Natural killer cell (primary cell): ENCODE measurements around the gene KRTAP20-2. TPM values are rescaled to one million over a fixed set of nuclear protein-coding genes. Genes with fewer than 3 reads are reported as not detected.

Experiments used
- ATAC-seq, 3 donors: fragments of 150-1000 bp in 2 of 3; fragments of 200-7000 bp in 1 of 3; cut with Tn5 transposase; 1 replicate in 1 of 3; 2 replicates in 2 of 3; pipeline ENCODE4 v1.10.0; 2021; ENCODE audit warnings: mild to moderate bottlenecking in 2 of 3, moderate library complexity in 2 of 3
- DNase-seq, 2 donors: peaks; one replicate each; pipeline versions ENCODE4 v3.0.0 to v3.0.0-alpha.2; 2013 to 2021; ENCODE audit warnings: mixed read lengths in 1 of 2
- H3K27ac ChIP-seq: one replicate; pipeline ENCODE4 v1.5.1; 2013; ENCODE audit warnings: mild to moderate bottlenecking, low read length
- H3K27me3 ChIP-seq: one replicate; pipeline ENCODE4 v1.6.1; 2013; ENCODE audit warnings: low read length; ENCODE audit not compliant: control insufficient read depth, insufficient read depth
- H3K36me3 ChIP-seq: one replicate; pipeline ENCODE4 v1.6.1; 2013; ENCODE audit warnings: low read length; ENCODE audit not compliant: control insufficient read depth, insufficient read depth
- H3K4me1 ChIP-seq: one replicate; pipeline ENCODE4 v1.6.1; 2013; ENCODE audit warnings: low read length; ENCODE audit not compliant: control insufficient read depth, insufficient read depth
- H3K4me3 ChIP-seq: one replicate; pipeline ENCODE4 v1.5.1; 2013; ENCODE audit warnings: low read length
- H3K9me3 ChIP-seq: one replicate; pipeline ENCODE4 v1.6.1; 2013; ENCODE audit warnings: low read length; ENCODE audit not compliant: control insufficient read depth, insufficient read depth
- H3K27ac Mint-ChIP-seq, 2 donors: one replicate each; pipeline ENCODE4 v1.8.0; 2022; ENCODE audit warnings: mild to moderate bottlenecking in 2 of 2, mixed read lengths in 2 of 2, moderate library complexity in 1 of 2
- H3K27me3 Mint-ChIP-seq, 2 donors: one replicate each; pipeline ENCODE4 v1.8.0; 2022; ENCODE audit warnings: low read depth in 2 of 2, mixed read lengths in 2 of 2
- H3K36me3 Mint-ChIP-seq: one replicate; pipeline ENCODE4 v1.8.0; 2022; ENCODE audit warnings: mixed read lengths
- H3K4me1 Mint-ChIP-seq, 2 donors: one replicate each; pipeline ENCODE4 v1.8.0; 2022; ENCODE audit warnings: mixed read lengths in 2 of 2
- H3K4me3 Mint-ChIP-seq: one replicate; pipeline ENCODE4 v1.8.0; 2022; ENCODE audit warnings: mild to moderate bottlenecking, moderate library complexity, mixed read lengths
- H3K9me3 Mint-ChIP-seq, 2 donors: one replicate each; pipeline ENCODE4 v1.8.0; 2022; ENCODE audit warnings: mixed read lengths in 2 of 2
- WGBS: methylation state at CpG from one replicate; pipeline ENCODE4 v1.1.7; 2013; ENCODE audit warnings: missing lambda C conversion rate; ENCODE audit not compliant: insufficient coverage; 5-methylcytosine and 5-hydroxymethylcytosine counted together
- intact Hi-C: fragments of 100-400 bp; cut with micrococcal nuclease; formaldehyde crosslinking; loops from one replicate; pipeline ENCODE4 v1.14.2; 2022
- total RNA-seq, 4 donors: library from RNA; stranded (reverse); fragments of 120-200 nt in 1 of 4; gene quantifications; one replicate each; pipeline versions ENCODE4 v1.2.3 to v1.2.4, GENCODE V29; 2013 to 2022
- TF ChIP-seq, protein P1 (sequence below): fragments of 200-600 bp; IDR thresholded peaks from one replicate; pipeline ENCODE4 v1.8.0; 2022; ENCODE audit warnings: antibody characterized with exemption

The KRTAP20-2 gene
- total RNA-seq, 3 donors from 2014 or later (not counting 1 experiment from before 2014, with no cell fraction given): not detected

GRCh38 chr21:30623362-30623761, 11.6 kb upstream of the KRTAP20-2 start:
- intact Hi-C loops: no loop called here
- peaks cover 3 to 10% of the 10 kb centered on the region in 2 donors for H3K9me3 Mint-ChIP-seq
- no peak for DNase-seq
- no peak overlapping the region for H3K27ac Mint-ChIP-seq
- Histone ChIP-seq H3K4me3 (no peak overlapping the region), H3K4me1 (no peaks in the 10 kb centered on the region), H3K27me3 (no peaks in the 10 kb centered on the region), H3K36me3 (no peaks in the 10 kb centered on the region), H3K27ac (no peak overlapping the region), H3K9me3 (peaks cover 16% of the 10 kb centered on the region)
- H3K27me3 Mint-ChIP-seq: no peaks in the 10 kb centered on the region
- H3K4me3 Mint-ChIP-seq: no peak overlapping the region
- TF ChIP-seq, protein P1, sequence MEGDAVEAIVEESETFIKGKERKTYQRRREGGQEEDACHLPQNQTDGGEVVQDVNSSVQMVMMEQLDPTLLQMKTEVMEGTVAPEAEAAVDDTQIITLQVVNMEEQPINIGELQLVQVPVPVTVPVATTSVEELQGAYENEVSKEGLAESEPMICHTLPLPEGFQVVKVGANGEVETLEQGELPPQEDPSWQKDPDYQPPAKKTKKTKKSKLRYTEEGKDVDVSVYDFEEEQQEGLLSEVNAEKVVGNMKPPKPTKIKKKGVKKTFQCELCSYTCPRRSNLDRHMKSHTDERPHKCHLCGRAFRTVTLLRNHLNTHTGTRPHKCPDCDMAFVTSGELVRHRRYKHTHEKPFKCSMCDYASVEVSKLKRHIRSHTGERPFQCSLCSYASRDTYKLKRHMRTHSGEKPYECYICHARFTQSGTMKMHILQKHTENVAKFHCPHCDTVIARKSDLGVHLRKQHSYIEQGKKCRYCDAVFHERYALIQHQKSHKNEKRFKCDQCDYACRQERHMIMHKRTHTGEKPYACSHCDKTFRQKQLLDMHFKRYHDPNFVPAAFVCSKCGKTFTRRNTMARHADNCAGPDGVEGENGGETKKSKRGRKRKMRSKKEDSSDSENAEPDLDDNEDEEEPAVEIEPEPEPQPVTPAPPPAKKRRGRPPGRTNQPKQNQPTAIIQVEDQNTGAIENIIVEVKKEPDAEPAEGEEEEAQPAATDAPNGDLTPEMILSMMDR: no peak
- peaks cover 9% of the 10 kb centered on the region for H3K36me3 Mint-ChIP-seq
- no peak for ATAC-seq
- H3K4me1 Mint-ChIP-seq: no peaks in the 10 kb centered on the region
- 89% methylated on average over 3 of the region's 3 CpGs for whole genome bisulfite sequencing

- peaks cover 3 to 10% of the 10 kb centered on the region in 2 donors for H3K9me3 Mint-ChIP-seq
- 81% methylated on average over 4 of the region's 4 CpGs for WGBS
- Histone ChIP-seq H3K4me3 (no peak overlapping the region), H3K9me3 (peaks cover 16% of the 10 kb centered on the region), H3K4me1 (no peaks in the 10 kb centered on the region), H3K27ac (no peak overlapping the region), H3K27me3 (no peaks in the 10 kb centered on the region), H3K36me3 (no peaks in the 10 kb centered on the region)
- DNase-seq (no peak), ATAC-seq (no peak)
- TF ChIP-seq, protein P1: no peak
- intact Hi-C loops: no loop called here
- H3K27ac Mint-ChIP-seq: no peak overlapping the region
- H3K4me1 Mint-ChIP-seq: no peaks in the 10 kb centered on the region
- no peaks in the 10 kb centered on the region for H3K27me3 Mint-ChIP-seq
- no peak overlapping the region for H3K4me3 Mint-ChIP-seq
- H3K36me3 Mint-ChIP-seq: peaks cover 9% of the 10 kb centered on the region
Measured at GRCh38 chr21:30625449-30626165, 9.4 kb upstream of the KRTAP20-2 start.

DNA sequence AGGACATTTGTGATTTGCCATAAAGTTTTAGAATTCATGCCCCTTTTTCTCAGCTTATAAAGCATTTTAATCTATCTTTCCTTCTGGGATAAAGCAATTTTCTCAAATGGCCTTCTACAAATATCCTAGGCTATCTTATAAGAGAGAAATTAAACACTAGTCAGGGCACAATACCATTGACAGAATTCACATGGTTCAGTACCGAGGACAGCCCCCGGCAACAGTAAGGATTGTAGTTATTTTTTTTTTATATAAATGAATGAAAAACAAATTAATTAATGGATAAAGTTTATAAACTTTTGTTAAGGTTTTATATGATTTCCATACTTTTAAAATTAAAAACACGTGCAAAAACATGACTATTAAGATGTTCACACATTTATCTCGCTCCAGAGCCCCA, 6.9 kb upstream of the KRTAP20-2 start:
- no peaks in the 10 kb centered on the region for H3K27me3 ChIP-seq
- no peak overlapping the region for H3K27ac ChIP-seq
- peaks cover 9% of the 10 kb centered on the region for H3K36me3 Mint-ChIP-seq
- no peak overlapping the region for H3K4me3 Mint-ChIP-seq
- no peaks in the 10 kb centered on the region for H3K4me1 Mint-ChIP-seq
- no peaks in the 10 kb centered on the region for H3K4me1 ChIP-seq
- H3K27ac Mint-ChIP-seq: no peak overlapping the region
- H3K9me3 Mint-ChIP-seq: peaks cover 10 to 13% of the 10 kb centered on the region in 2 donors
- intact Hi-C loops: no loop called here
- no peak for ATAC-seq
- no peaks in the 10 kb centered on the region for H3K27me3 Mint-ChIP-seq
- H3K36me3 ChIP-seq: no peaks in the 10 kb centered on the region
- no peak overlapping the region for H3K4me3 ChIP-seq
- no peak for DNase-seq
- TF ChIP-seq, protein P1: no peak
- 71% methylated on average over 1 of the region's 4 CpGs for WGBS
- peaks cover 16% of the 10 kb centered on the region for H3K9me3 ChIP-seq

DNA sequence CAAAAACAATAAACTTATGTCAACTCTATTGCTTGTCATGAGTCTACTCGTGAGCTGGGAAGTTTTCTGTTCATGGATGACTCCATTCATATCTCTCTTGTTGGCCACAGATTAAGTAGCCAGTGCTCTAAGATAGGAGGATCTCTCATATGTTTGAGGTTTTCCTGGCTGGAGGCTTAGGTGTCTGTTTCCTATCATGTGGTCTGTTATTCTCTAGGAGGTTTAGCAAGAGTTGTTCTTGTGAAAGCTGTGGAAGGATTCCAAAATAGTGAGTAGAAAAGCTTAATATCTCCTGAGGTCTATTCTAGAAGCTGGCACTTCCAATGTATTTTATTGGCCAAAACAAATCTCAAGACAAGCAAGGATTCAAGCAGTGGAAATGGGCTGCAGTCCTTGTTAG, 5.8 kb upstream of the KRTAP20-2 start:
- ATAC-seq (no peak), DNase-seq (no peak)
- WGBS: 88% methylated on average over 1 of the region's 1 CpG
- no peak overlapping the region for H3K27ac ChIP-seq
- H3K4me1 ChIP-seq: no peaks in the 10 kb centered on the region
- TF ChIP-seq, protein P1: no peak
- no peak overlapping the region for H3K4me3 Mint-ChIP-seq
- H3K4me3 ChIP-seq: no peak overlapping the region
- intact Hi-C loops: no loop called here
- no peaks in the 10 kb centered on the region for H3K4me1 Mint-ChIP-seq
- H3K27me3 Mint-ChIP-seq: no peaks in the 10 kb centered on the region
- no peaks in the 10 kb centered on the region for H3K27me3 ChIP-seq
- H3K9me3 Mint-ChIP-seq: peaks cover 10 to 13% of the 10 kb centered on the region in 2 donors
- H3K36me3 Mint-ChIP-seq: peaks cover 9% of the 10 kb centered on the region
- H3K9me3 ChIP-seq: peaks cover 10% of the 10 kb centered on the region
- H3K36me3 ChIP-seq: no peaks in the 10 kb centered on the region
- no peak overlapping the region for H3K27ac Mint-ChIP-seq
